DOHH2 (cell line): ENCODE measurements around the gene BNC1.
"Not testable (repeated sequence)": the region's sequence is repeated elsewhere in the genome, so short reads cannot be mapped to it uniquely, and the experiment has no call there.

Source experiments
- H3F3A ChIP-seq: fragments of 200-600 bp; sonication (generic), shearing (Covaris generic); 2 replicates; pipeline ENCODE4 v1.6.0; 2016; ENCODE audit warnings: antibody characterized with exemption, mild to moderate bottlenecking; ENCODE audit not compliant: control insufficient read depth, insufficient read depth
- H3K27ac ChIP-seq: fragments of 200-600 bp; sonication (generic); 2 replicates; pipeline ENCODE4 v1.5.1; 2014; ENCODE audit warnings: low read depth, mild to moderate bottlenecking, low read length, moderate library complexity
- H3K27me3 ChIP-seq: fragments of 200-600 bp; sonication (generic); 2 replicates; pipeline ENCODE4 v1.6.1; 2014; ENCODE audit warnings: mild to moderate bottlenecking, low read length, mixed read lengths; ENCODE audit not compliant: control insufficient read depth
- H3K36me3 ChIP-seq: fragments of 200-600 bp; sonication (generic); 2 replicates; pipeline ENCODE4 v1.6.1; 2014; ENCODE audit warnings: mild to moderate bottlenecking, low read length, moderate library complexity, mixed read lengths; ENCODE audit not compliant: control insufficient read depth
- H3K4me1 ChIP-seq: fragments of 200-600 bp; sonication (generic); 2 replicates; pipeline ENCODE4 v1.6.1; 2014; ENCODE audit warnings: mild to moderate bottlenecking, low read length, mixed read lengths; ENCODE audit not compliant: control insufficient read depth
- H3K4me2 ChIP-seq: fragments of 200-600 bp; sonication (generic); 2 replicates; pipeline ENCODE4 v1.6.0; 2014; ENCODE audit warnings: mild to moderate bottlenecking, low read length, moderate library complexity
- H3K4me3 ChIP-seq: fragments of 200-600 bp; sonication (generic); 2 replicates; pipeline ENCODE4 v1.5.1; 2014; ENCODE audit warnings: mild to moderate bottlenecking, low read length, mixed read lengths
- H3K79me2 ChIP-seq: fragments of 200-600 bp; sonication (generic); 2 replicates; pipeline ENCODE4 v1.6.1; 2014; ENCODE audit warnings: mild to moderate bottlenecking, low read length, mixed read lengths; ENCODE audit not compliant: control insufficient read depth
- H3K9me2 ChIP-seq: fragments of 200-600 bp; sonication (generic); replicated peaks from 2 replicates; pipeline ENCODE4 v1.6.1; 2014; ENCODE audit warnings: mild to moderate bottlenecking, low read length, mixed read lengths; ENCODE audit not compliant: control insufficient read depth
- H3K9me3 ChIP-seq: fragments of 200-600 bp; sonication (generic); 2 replicates; pipeline ENCODE4 v1.6.1; 2014; ENCODE audit warnings: antibody characterized with exemption, low read length, mixed read lengths; ENCODE audit not compliant: control insufficient read depth, insufficient read depth
- H4K20me1 ChIP-seq: fragments of 200-600 bp; sonication (generic); 2 replicates; pipeline ENCODE4 v1.6.0; 2014; ENCODE audit warnings: low read depth, mild to moderate bottlenecking, antibody characterized with exemption, low read length, moderate library complexity; ENCODE audit not compliant: control insufficient read depth, insufficient read depth
- CTCF ChIP-seq: fragments of 200-600 bp; sonication (generic); IDR thresholded peaks from one replicate; pipeline ENCODE4 v1.5.1; 2014; ENCODE audit warnings: antibody characterized with exemption, mild to moderate bottlenecking, low read depth, low read length; ENCODE audit not compliant: poor library complexity, severe bottlenecking
- EZH2phosphoT487 ChIP-seq: fragments of 200-600 bp; sonication (generic); IDR thresholded peaks from 2 replicates; pipeline ENCODE4 v1.6.1; 2017; ENCODE audit warnings: borderline replicate concordance, mild to moderate bottlenecking, antibody characterized with exemption, low read length, moderate library complexity, mixed read lengths

The BNC1 gene

GRCh38 chr15:83243634-83244033 lies 40.8 kb downstream of the BNC1 start:
- Histone ChIP-seq H4K20me1 (no peaks in the 10 kb centered on the region), H3K36me3 (no peaks in the 10 kb centered on the region), H3K9me2 (no peaks in the 10 kb centered on the region), H3K4me3 (no peak overlapping the region), H3K27ac (no peak overlapping the region), H3F3A (no peaks in the 10 kb centered on the region), H3K4me2 (no peak overlapping the region), H3K27me3 (0 out of 2 replicates have a peak, but pooled peaks cover 3% of the 10 kb centered on the region), H3K4me1 (no peaks in the 10 kb centered on the region), H3K79me2 (no peaks in the 10 kb centered on the region), H3K9me3 (no peaks in the 10 kb centered on the region)
- TF ChIP-seq CTCF (no peak), EZH2phosphoT487 (no peak)

- Histone ChIP-seq H3K79me2 (no peaks in the 10 kb centered on the region), H3K9me2 (no peaks in the 10 kb centered on the region), H3K4me1 (no peaks in the 10 kb centered on the region), H3K4me3 (no peak overlapping the region), H3K4me2 (no peak overlapping the region), H4K20me1 (no peaks in the 10 kb centered on the region), H3K9me3 (no peaks in the 10 kb centered on the region), H3K36me3 (no peaks in the 10 kb centered on the region), H3F3A (peaks cover 7% of the 10 kb centered on the region; the same call in 1 of the 2 replicates), H3K27me3 (no peaks in the 10 kb centered on the region), H3K27ac (no peak overlapping the region)
- TF ChIP-seq EZH2phosphoT487 (no peak), CTCF (no peak)
These were observed 54.2 kb downstream of the BNC1 start for GRCh38 chr15:83230242-83230641.

- Histone ChIP-seq H3K4me2 (no peak overlapping the region), H3K4me3 (no peak overlapping the region), H3K27ac (no peak overlapping the region), H3K9me3 (no peaks in the 10 kb centered on the region), H3K27me3 (no peaks in the 10 kb centered on the region), H3K79me2 (no peaks in the 10 kb centered on the region), H3K36me3 (no peaks in the 10 kb centered on the region), H4K20me1 (no peaks in the 10 kb centered on the region), H3K9me2 (no peaks in the 10 kb centered on the region), H3F3A (peaks cover 4% of the 10 kb centered on the region; the same call in 1 of the 2 replicates), H3K4me1 (no peaks in the 10 kb centered on the region)
- TF ChIP-seq CTCF (no peak), EZH2phosphoT487 (no peak)
These were observed 59.0 kb downstream of the BNC1 start for GRCh38 chr15:83225449-83225848.

GRCh38 chr15:83221781-83222180 lies 62.7 kb downstream of the BNC1 start:
- not testable (repeated sequence) for H3K9me3 ChIP-seq, H3F3A ChIP-seq, H3K4me1 ChIP-seq, H3K27me3 ChIP-seq, H3K4me2 ChIP-seq, H3K4me3 ChIP-seq, H3K9me2 ChIP-seq, H3K36me3 ChIP-seq, H3K27ac ChIP-seq, H4K20me1 ChIP-seq, H3K79me2 ChIP-seq
